H1 (cell line): ENCODE data around the gene PLB1. TPM values are rescaled to one million over a fixed set of nuclear protein-coding genes. Genes with fewer than 3 reads are reported as not detected.

Experiments used
- CTCF ChIA-PET: fragments of 300-600 bp; sonication (Branson Sonifier 250); formaldehyde crosslinking; loops from one replicate; lab custom pipeline; 2021; ENCODE audit not compliant: partially characterized antibody; lab: Charles Lee
- POLR2A ChIA-PET: fragments of 300-600 bp; sonication (Branson Sonifier 250); formaldehyde crosslinking; loops from one replicate; lab custom pipeline; 2021; ENCODE audit warnings: inconsistent platforms; ENCODE audit not compliant: partially characterized antibody; lab: Charles Lee
- DNase-seq, 2 experiments: peaks; one replicate each; pipeline versions ENCODE4 v3.0.0 to v3.0.0-alpha.2; 2010 to 2022; ENCODE audit warnings: low spot score in 2 of 2, low read depth in 1 of 2, mixed read lengths in 1 of 2
- FAIRE-seq: peaks from 2 replicates; lab custom pipeline; 2011; peaks lifted over from hg19 to GRCh38; lab: Jason Lieb, UNC
- H2AFZ ChIP-seq: 2 replicates; pipeline ENCODE4 v1.8.1; 2012; ENCODE audit warnings: low read length, inconsistent platforms
- H2AK5ac ChIP-seq: 2 replicates; pipeline ENCODE4 v1.6.1; 2013; ENCODE audit warnings: low read depth, low read length
- H2BK120ac ChIP-seq: replicated peaks from 2 replicates; pipeline ENCODE3; 2013; ENCODE audit warnings: low read depth, low read length, inconsistent platforms
- H2BK12ac ChIP-seq: 2 replicates; pipeline ENCODE4 v1.6.1; 2013; ENCODE audit warnings: low read depth, low read length
- H2BK15ac ChIP-seq: 2 replicates; pipeline ENCODE4 v1.6.1; 2013; ENCODE audit warnings: low read length
- H2BK20ac ChIP-seq: 2 replicates; pipeline ENCODE4 v1.6.1; 2013; ENCODE audit warnings: low read length
- H2BK5ac ChIP-seq: 2 replicates; pipeline ENCODE4 v1.6.1; 2013; ENCODE audit warnings: low read depth, low read length
- H3K14ac ChIP-seq: 2 replicates; pipeline ENCODE4 v1.6.1; 2013; ENCODE audit warnings: inconsistent platforms; ENCODE audit not compliant: insufficient read length
- H3K18ac ChIP-seq: 2 replicates; pipeline ENCODE4 v1.6.1; 2013; ENCODE audit warnings: low read length; ENCODE audit errors: extremely low read depth
- H3K23ac ChIP-seq: 2 replicates; pipeline ENCODE4 v1.6.1; 2013; ENCODE audit warnings: inconsistent platforms; ENCODE audit not compliant: insufficient read length
- H3K23me2 ChIP-seq: 2 replicates; pipeline ENCODE4 v1.6.1; 2013; ENCODE audit warnings: low read depth, low read length
- H3K27ac ChIP-seq: 2 replicates; pipeline ENCODE4 v1.6.1; 2011; ENCODE audit warnings: low read depth, low read length, inconsistent platforms
- H3K27me3 ChIP-seq, 4 experiments: replicated peaks in 1 of 4; 1 replicate in 1 of 4; 2 replicates in 3 of 4; pipeline versions ENCODE4 v1.6.1 to v1.8.1; 2011 to 2013; ENCODE audit warnings: low read length in 3 of 4, mild to moderate bottlenecking in 3 of 4, inconsistent platforms in 2 of 4, mixed read lengths in 2 of 4, moderate library complexity in 1 of 4; ENCODE audit not compliant: control insufficient read depth in 3 of 4, insufficient read depth in 3 of 4; ENCODE audit errors: extremely low read depth in 1 of 4
- H3K36me3 ChIP-seq, 4 experiments: 2 replicates each; pipeline versions ENCODE4 v1.6.1 to v1.8.1; 2011 to 2013; ENCODE audit warnings: mild to moderate bottlenecking in 4 of 4, low read length in 3 of 4, moderate library complexity in 2 of 4, control low read depth in 1 of 4, inconsistent platforms in 1 of 4; ENCODE audit not compliant: insufficient read depth in 4 of 4, control insufficient read depth in 2 of 4
- H3K4ac ChIP-seq: replicated peaks from 2 replicates; pipeline ENCODE3; 2013; ENCODE audit warnings: low read length, low read depth, mixed read lengths, inconsistent platforms; ENCODE audit not compliant: insufficient read length
- H3K4me1 ChIP-seq, 4 experiments: replicated peaks in 1 of 4; 1 replicate in 1 of 4; 2 replicates in 3 of 4; pipeline versions ENCODE4 v1.6.1 to v1.8.1; 2011 to 2013; ENCODE audit warnings: low read length in 3 of 4, inconsistent platforms in 2 of 4, mixed read lengths in 1 of 4; ENCODE audit not compliant: insufficient read depth in 4 of 4, control insufficient read depth in 3 of 4
- H3K4me2 ChIP-seq, 2 experiments: 2 replicates each; pipeline versions ENCODE4 v1.6.1 to v1.8.1; 2011 to 2013; ENCODE audit warnings: low read depth in 2 of 2, low read length in 2 of 2, control low read depth in 1 of 2, inconsistent platforms in 1 of 2, mild to moderate bottlenecking in 1 of 2; ENCODE audit not compliant: insufficient read depth in 1 of 2
- H3K4me3 ChIP-seq, 4 experiments: fragments of 200-600, 300-600 bp in 1 of 4; sonication (generic), shearing (Covaris generic), sonication (Bioruptor Twin) in 1 of 4; 2 replicates each; pipeline versions ENCODE4 v1.5.1 to v1.8.1; 2011 to 2016; ENCODE audit warnings: low read length in 4 of 4, low read depth in 3 of 4, control low read depth in 2 of 4, inconsistent platforms in 2 of 4, mild to moderate bottlenecking in 2 of 4, mixed read lengths in 1 of 4, moderate library complexity in 1 of 4; ENCODE audit not compliant: insufficient read depth in 2 of 4; ENCODE audit errors: extremely low read depth in 1 of 4
- H3K56ac ChIP-seq: replicated peaks from 2 replicates; pipeline ENCODE3; 2013; ENCODE audit warnings: low read depth, mild to moderate bottlenecking, mixed read lengths, low read length, inconsistent platforms; ENCODE audit not compliant: insufficient read length
- H3K79me1 ChIP-seq: 2 replicates; pipeline ENCODE4 v1.6.1; 2013; ENCODE audit warnings: low read depth, low read length, control low read depth
- H3K79me2 ChIP-seq, 2 experiments: 2 replicates each; pipeline versions ENCODE4 v1.6.1 to v1.8.1; 2012 to 2013; ENCODE audit warnings: low read length in 2 of 2, mild to moderate bottlenecking in 2 of 2, inconsistent platforms in 1 of 2; ENCODE audit not compliant: insufficient read depth in 2 of 2, control insufficient read depth in 1 of 2
- H3K9ac ChIP-seq, 4 experiments: replicated peaks in 1 of 4; 1 replicate in 1 of 4; 2 replicates in 3 of 4; pipeline versions ENCODE4 v1.6.1 to v1.8.1; 2011 to 2013; ENCODE audit warnings: low read depth in 3 of 4, low read length in 3 of 4, control low read depth in 2 of 4, mild to moderate bottlenecking in 2 of 4, moderate library complexity in 2 of 4, inconsistent platforms in 1 of 4; ENCODE audit errors: extremely low read depth in 1 of 4
- H3K9me3 ChIP-seq, 2 experiments: 2 replicates each; pipeline versions ENCODE4 v1.6.1 to v1.8.1; 2012 to 2013; ENCODE audit warnings: mild to moderate bottlenecking in 2 of 2, moderate library complexity in 2 of 2, control low read depth in 1 of 2, inconsistent platforms in 1 of 2, low read depth in 1 of 2, low read length in 1 of 2, mixed read lengths in 1 of 2; ENCODE audit not compliant: insufficient read depth in 2 of 2
- H4K20me1 ChIP-seq, 2 experiments: replicated peaks in 1 of 2; 2 replicates each; pipeline versions ENCODE3 to v1.8.1; 2011 to 2013; ENCODE audit warnings: inconsistent platforms in 2 of 2, low read length in 2 of 2, mild to moderate bottlenecking in 1 of 2; ENCODE audit not compliant: insufficient read depth in 2 of 2, control insufficient read depth in 1 of 2
- H4K5ac ChIP-seq: 2 replicates; pipeline ENCODE4 v1.6.1; 2013; ENCODE audit warnings: low read length, low read depth, mixed read lengths, inconsistent platforms; ENCODE audit not compliant: insufficient read length
- H4K8ac ChIP-seq: 2 replicates; pipeline ENCODE4 v1.8.0; 2013; ENCODE audit warnings: mild to moderate bottlenecking, moderate library complexity, low read length, inconsistent platforms; ENCODE audit not compliant: insufficient read depth; ENCODE audit errors: extremely low read depth
- H4K91ac ChIP-seq: replicated peaks from 2 replicates; pipeline ENCODE3; 2013; ENCODE audit warnings: low read length, mixed read lengths, inconsistent platforms; ENCODE audit not compliant: insufficient read length
- BCL11A ChIP-seq, 2 experiments: IDR thresholded peaks; one replicate each; pipeline ENCODE4 v1.6.1; 2011; ENCODE audit warnings: low read depth in 2 of 2, low read length in 2 of 2, mild to moderate bottlenecking in 2 of 2
- POLR2AphosphoS5 ChIP-seq: IDR thresholded peaks from 2 replicates; pipeline ENCODE4 v1.6.1; 2011; ENCODE audit warnings: low read depth, low read length
- TAF1 ChIP-seq: IDR thresholded peaks from 2 replicates; pipeline ENCODE4 v1.6.1; 2011; ENCODE audit warnings: mild to moderate bottlenecking, low read depth, low read length
- WGBS, 2 experiments: shearing (Covaris generic) in 1 of 2; methylation state at CpG; one replicate each; pipeline versions ENCODE4 v1.1.6 to v1.1.7; 2013 to 2015; ENCODE audit warnings: low lambda C conversion rate in 2 of 2, mixed read lengths in 2 of 2, inconsistent platforms in 1 of 2, low coverage in 1 of 2, missing lambda C conversion rate in 1 of 2; ENCODE audit not compliant: insufficient replicate concordance in 2 of 2, insufficient coverage in 1 of 2, insufficient read length in 1 of 2; ENCODE audit errors: extremely low coverage in 1 of 2, missing lambda C conversion rate in 1 of 2; 5-methylcytosine and 5-hydroxymethylcytosine counted together
- polyA plus RNA-seq, 7 experiments: library from polyadenylated mRNA; depleted of rRNA in 3 of 7; stranded (reverse) in 5 of 7; unstranded in 2 of 7; fragments of >200 nt in 5 of 7; fragments of 200-250 nt in 2 of 7; gene quantifications; 1 replicate in 5 of 7; 2 replicates in 1 of 7; 4 replicates in 1 of 7; pipeline versions ENCODE4 v1.2.1 to v1.2.3, GENCODE V29; 2011 to 2013; ENCODE audit warnings: missing spikeins in 2 of 7, mixed read lengths in 2 of 7
- total RNA-seq: library from RNA; stranded (reverse); fragmentation: NEBNext Ultra II Directional; extraction: Animal tissue kit (Norgen Biotek cat#: 25700); gene quantifications from 2 replicates; pipeline ENCODE4 v1.2.1, GENCODE V29; 2021

The PLB1 gene
- total and polyA plus RNA-seq, 2 of the 8 experiments (the other 6 are each of a cell fraction or from before 2014, with no cell fraction given), result 0.20 to 0.36 TPM

GRCh38 chr2:28649481-28650265 is 153.8 kb downstream of the PLB1 start:
- POLR2A ChIA-PET, result no interaction called here
- TF ChIP-seq POLR2AphosphoS5 (no peak), BCL11A (IDR thresholded peaks at IDR 0.05; ENCODE audit: low read depth in 2 of 2, low read length in 2 of 2) (no peak), TAF1 (no peak)

More at GRCh38 chr2:28649481-28650265, 153.8 kb downstream of the PLB1 start:
- Histone ChIP-seq H3K4me2 (no peak overlapping the region), H2BK120ac (no peak overlapping the region), H3K36me3 (no peaks in the 10 kb centered on the region), H2AFZ (no peak overlapping the region), H2BK12ac (no peak overlapping the region), H4K91ac (no peak overlapping the region), H3K27ac (no peak overlapping the region), H3K14ac (no peak overlapping the region), H3K23me2 (no peaks in the 10 kb centered on the region), H3K9me3 (no peaks in the 10 kb centered on the region), H3K79me1 (no peaks in the 10 kb centered on the region), H3K4ac (no peak overlapping the region), H2AK5ac (no peak overlapping the region), H3K27me3 (no peaks in the 10 kb centered on the region), H3K79me2 (no peaks in the 10 kb centered on the region), H2BK15ac (no peak overlapping the region; the same call in 1 of the 2 replicates), H3K4me1 (peaks cover 0 to 2% (median under 1%) of the 10 kb centered on the region in 4 experiments; a peak in 2 of 7 replicates), H2BK5ac (no peak overlapping the region), H2BK20ac (no peak overlapping the region), H3K18ac (no peak overlapping the region), H3K4me3 (no peak overlapping the region), H3K23ac (no peak overlapping the region), H4K20me1 (no peaks in the 10 kb centered on the region), H4K8ac (no peak overlapping the region), H3K56ac (no peak overlapping the region), H3K9ac (no peak overlapping the region), H4K5ac (no peak overlapping the region)
- WGBS, 2 experiments, result 94% methylated on average over 8 of the region's 8 CpGs; no CpG with 5 or more reads in 1 of the 2 experiments
- CTCF ChIA-PET, result no interaction called here
- FAIRE-seq, result no peak
- DNase-seq, result no peak
